ENCODE measurements around the gene COX6A2. TPM values are rescaled to one million over a fixed set of nuclear protein-coding genes. Genes with fewer than 3 reads are reported as not detected.

The COX6A2 gene
- total RNA-seq, 8 experiments from 2014 or later = not detected

GRCh38 chr16:31471241-31471874, 43.2 kb upstream of the COX6A2 start:
- in situ Hi-C loops (cut with MboI; ENCODE audit: low pct_unique_long_range_greater_than_20kb in 2 of 9, low sequenced_read_pairs in 9 of 9, unreplicated experiment in 9 of 9) = loop anchor here in 3 of 9 experiments (25.0 kb wide), 2 partner anchors 391 to 509 kb away; partner anchors contain the start of genes SETD1A (in 2 of the 3) and ZNF267 (in 1 of the 3)
- Histone ChIP-seq H3K4me1 (replicated peaks in 1 of 2) (peaks cover 8 to 10% of the 10 kb centered on the region in 2 donors), H3K4me3 (peak overlapping the region; percentile 24 to 46 (median 36)), H3K27ac (peak overlapping the region in 1 of 2 donors; percentile 27)
- ATAC-seq (replicated peaks in 6 of 8) = peak in 2 of 8 experiments; percentile 2 to 4
- WGBS, 10 experiments = 0 to 57% (median 36%) methylated on average over 1 to 13 of the region's 15 CpGs; no CpG with 5 or more reads in 2 of the 10 experiments

DNA sequence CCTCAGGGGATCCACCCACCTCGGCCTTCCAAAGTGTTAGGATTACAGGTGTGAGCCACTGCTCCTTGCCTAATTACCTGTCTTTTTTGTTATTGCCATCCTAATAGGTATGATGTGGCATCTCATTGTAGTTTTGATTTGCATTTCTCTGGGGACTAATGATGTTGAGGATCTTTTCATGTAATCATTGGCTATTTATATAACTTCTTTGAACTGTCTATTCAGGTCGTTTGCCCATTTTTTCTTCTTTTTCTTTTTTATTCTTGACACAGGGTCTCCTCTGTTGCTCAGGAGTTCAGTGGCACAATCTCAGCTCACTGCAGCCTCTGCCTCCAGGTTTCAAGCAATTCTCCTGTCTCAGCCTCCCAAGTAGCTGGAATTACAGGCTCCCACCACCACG, 42.5 kb upstream of the COX6A2 start:
- ATAC-seq (replicated peaks in 6 of 8) = no peak
- Histone ChIP-seq H3K27ac (no peak overlapping the region), H3K4me1 (replicated peaks in 1 of 2) (peaks cover 8 to 10% of the 10 kb centered on the region in 2 donors), H3K4me3 (no peak overlapping the region)
- WGBS, 10 experiments = 50 to 86% (median 64%) methylated on average over 1 to 3 of the region's 3 CpGs; no CpG with 5 or more reads in 3 of the 10 experiments
- in situ Hi-C loops (cut with MboI; ENCODE audit: low pct_unique_long_range_greater_than_20kb in 2 of 9, low sequenced_read_pairs in 9 of 9, unreplicated experiment in 9 of 9) = loop anchor here in 3 of 9 experiments (25.0 kb wide), 2 partner anchors 392 to 508 kb away; partner anchors contain the start of genes SETD1A (in 2 of the 3) and ZNF267 (in 1 of the 3)

DNA sequence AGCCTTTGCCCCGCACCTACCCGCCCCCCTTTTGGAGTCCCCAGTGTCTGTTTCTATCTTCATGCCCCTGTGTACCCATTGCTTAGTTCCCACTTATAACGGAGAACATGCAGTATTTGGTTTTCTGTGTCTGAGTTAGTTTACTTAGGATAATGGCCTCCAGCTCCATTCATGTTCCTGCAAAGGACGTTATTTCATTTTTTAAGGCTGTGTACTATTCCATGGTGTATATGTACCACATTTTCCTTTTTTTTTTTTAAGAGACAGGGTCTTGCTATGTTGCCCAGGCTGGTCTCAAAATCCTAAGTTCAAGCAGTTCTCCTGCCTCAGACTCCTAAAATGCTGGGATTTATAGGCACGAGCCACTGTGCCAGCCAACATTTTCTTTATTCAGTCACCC, 39.7 kb upstream of the COX6A2 start:
- in situ Hi-C loops (cut with MboI; ENCODE audit: low pct_unique_long_range_greater_than_20kb in 2 of 9, low sequenced_read_pairs in 9 of 9, unreplicated experiment in 9 of 9) = loop anchor here in 3 of 9 experiments (25.0 kb wide), 2 partner anchors 394 to 506 kb away; partner anchors contain the start of genes SETD1A (in 2 of the 3) and ZNF267 (in 1 of the 3)
- ATAC-seq (replicated peaks in 6 of 8) = no peak

GRCh38 chr16:31467151-31467773, 39.1 kb upstream of the COX6A2 start:
- H3K27ac ChIP-seq = no peak overlapping the region
- H3K4me3 ChIP-seq = no peak overlapping the region
- WGBS, 10 experiments = 60 to 87% (median 80%) methylated on average over 1 to 4 of the region's 5 CpGs; no CpG with 5 or more reads in 5 of the 10 experiments
- peaks cover 8% of the 10 kb centered on the region in 2 donors for H3K4me1 ChIP-seq (replicated peaks in 1 of 2)
- ATAC-seq (replicated peaks in 6 of 8) = peak in 3 of 8 experiments; percentile 7 to 63 (median 38)
- in situ Hi-C loops (cut with MboI; ENCODE audit: low pct_unique_long_range_greater_than_20kb in 2 of 9, low sequenced_read_pairs in 9 of 9, unreplicated experiment in 9 of 9) = loop anchor here in 3 of 9 experiments (25.0 kb wide), 2 partner anchors 395 to 505 kb away; partner anchors contain the start of genes SETD1A (in 2 of the 3) and ZNF267 (in 1 of the 3)

More for the DNA sequence above, 39.7 kb upstream of the COX6A2 start:
- peaks cover 8 to 10% of the 10 kb centered on the region in 2 donors for H3K4me1 ChIP-seq (replicated peaks in 1 of 2)
- 65 to 100% (median 87%) methylated on average over 2 to 5 of the region's 5 CpGs; no CpG with 5 or more reads in 1 of the 10 experiments for WGBS, 10 experiments
- H3K27ac ChIP-seq = no peak overlapping the region
- no peak overlapping the region for H3K4me3 ChIP-seq

DNA sequence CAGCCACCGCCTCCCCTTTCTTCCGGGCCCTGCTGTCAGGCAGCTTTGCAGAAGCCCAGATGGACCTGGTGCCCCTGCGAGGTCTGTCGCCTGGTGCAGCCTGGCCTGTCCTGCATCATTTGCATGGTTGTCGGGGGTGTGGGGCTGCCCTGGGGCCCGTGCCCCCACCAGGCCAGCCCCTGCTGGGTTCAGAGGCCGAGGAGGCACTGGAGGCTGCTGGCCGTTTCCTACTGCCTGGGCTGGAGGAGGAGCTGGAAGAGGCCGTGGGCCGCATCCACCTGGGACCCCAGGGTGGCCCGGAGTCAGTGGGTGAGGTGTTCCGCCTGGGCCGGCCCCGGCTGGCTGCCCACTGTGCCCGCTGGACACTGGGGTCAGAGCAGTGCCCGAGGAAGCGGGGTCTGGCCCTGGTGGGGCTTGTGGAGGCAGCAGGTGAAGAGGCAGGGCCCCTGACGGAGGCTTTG, 38.3 kb upstream of the COX6A2 start:
- in situ Hi-C loops (cut with MboI; ENCODE audit: low pct_unique_long_range_greater_than_20kb in 2 of 9, low sequenced_read_pairs in 9 of 9, unreplicated experiment in 9 of 9) = loop anchor here in 3 of 9 experiments (25.0 kb wide), 2 partner anchors 396 to 504 kb away; partner anchors contain the start of genes SETD1A (in 2 of the 3) and ZNF267 (in 1 of the 3)
- Histone ChIP-seq H3K4me1 (replicated peaks in 1 of 2) (peaks cover 5 to 6% of the 10 kb centered on the region in 2 donors), H3K4me3 (no peak overlapping the region), H3K27ac (no peak overlapping the region)
- peak in 1 of 8 experiments; percentile 7 for ATAC-seq (replicated peaks in 6 of 8)
- 75 to 84% methylated on average over 5 to 7 of the region's 18 CpGs; no CpG with 5 or more reads in 8 of the 10 experiments for WGBS, 10 experiments

GRCh38 chr16:31465788-31466370, 37.7 kb upstream of the COX6A2 start:
- ATAC-seq (replicated peaks in 6 of 8) = no peak
- Histone ChIP-seq H3K27ac (no peak overlapping the region), H3K4me1 (replicated peaks in 1 of 2) (peaks cover under 1 to 2% of the 10 kb centered on the region in 2 donors), H3K4me3 (no peak overlapping the region)
- WGBS, 10 experiments = 85 to 96% (median 90%) methylated on average over 3 to 10 of the region's 20 CpGs; no CpG with 5 or more reads in 6 of the 10 experiments
- in situ Hi-C loops (cut with MboI; ENCODE audit: low pct_unique_long_range_greater_than_20kb in 2 of 9, low sequenced_read_pairs in 9 of 9, unreplicated experiment in 9 of 9) = loop anchor here in 3 of 9 experiments (25.0 kb wide), 2 partner anchors 396 to 504 kb away; partner anchors contain the start of genes SETD1A (in 2 of the 3) and ZNF267 (in 1 of the 3)

DNA sequence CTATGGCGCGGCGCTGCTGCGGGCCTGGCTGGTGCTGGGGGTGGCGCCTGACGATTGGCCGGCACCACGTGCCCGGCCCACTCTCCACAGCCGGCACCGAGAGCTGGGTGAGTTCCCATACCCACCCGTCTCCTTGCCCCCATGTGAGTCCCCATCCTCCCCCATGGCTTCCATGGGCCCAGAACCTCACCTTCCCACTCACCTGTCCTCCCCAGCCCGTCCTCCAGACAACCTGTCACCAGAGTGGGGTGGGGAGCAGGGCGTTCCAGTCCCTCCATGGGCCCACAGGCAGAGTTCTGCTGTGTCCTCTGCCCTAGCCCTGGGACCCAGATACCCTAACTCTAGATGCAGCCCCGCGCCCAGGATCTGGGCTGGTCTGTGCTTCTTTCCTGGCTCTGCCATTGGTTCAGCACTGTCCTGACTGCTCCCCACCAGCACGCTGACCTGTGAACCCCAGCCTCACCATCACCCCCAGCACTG, 36.7 kb upstream of the COX6A2 start:
- H3K4me1 ChIP-seq (replicated peaks in 1 of 2) = peaks cover 0 to 8% of the 10 kb centered on the region in 2 donors
- no peak overlapping the region for H3K4me3 ChIP-seq
- no peak overlapping the region for H3K27ac ChIP-seq
- no CpG with 5 or more reads among the region's 17 CpGs for WGBS, 10 experiments
- in situ Hi-C loops (cut with MboI; ENCODE audit: low pct_unique_long_range_greater_than_20kb in 2 of 9, low sequenced_read_pairs in 9 of 9, unreplicated experiment in 9 of 9) = loop anchor here in 3 of 9 experiments (25.0 kb wide), 2 partner anchors 397 to 503 kb away; partner anchors contain the start of genes SETD1A (in 2 of the 3) and ZNF267 (in 1 of the 3)
- no peak for ATAC-seq (replicated peaks in 6 of 8)

GRCh38 chr16:31464348-31464769, 36.2 kb upstream of the COX6A2 start:
- WGBS, 10 experiments = 87% methylated on average over 3 of the region's 36 CpGs; no CpG with 5 or more reads in 9 of the 10 experiments
- Histone ChIP-seq H3K27ac (no peak overlapping the region), H3K4me1 (replicated peaks in 1 of 2) (peaks cover 0 to 8% of the 10 kb centered on the region in 2 donors), H3K4me3 (no peak overlapping the region)
- ATAC-seq (replicated peaks in 6 of 8) = no peak
- in situ Hi-C loops (cut with MboI; ENCODE audit: low pct_unique_long_range_greater_than_20kb in 2 of 9, low sequenced_read_pairs in 9 of 9, unreplicated experiment in 9 of 9) = loop anchor here in 3 of 9 experiments (25.0 kb wide), 2 partner anchors 398 to 502 kb away; partner anchors contain the start of genes SETD1A (in 2 of the 3) and ZNF267 (in 1 of the 3)

DNA sequence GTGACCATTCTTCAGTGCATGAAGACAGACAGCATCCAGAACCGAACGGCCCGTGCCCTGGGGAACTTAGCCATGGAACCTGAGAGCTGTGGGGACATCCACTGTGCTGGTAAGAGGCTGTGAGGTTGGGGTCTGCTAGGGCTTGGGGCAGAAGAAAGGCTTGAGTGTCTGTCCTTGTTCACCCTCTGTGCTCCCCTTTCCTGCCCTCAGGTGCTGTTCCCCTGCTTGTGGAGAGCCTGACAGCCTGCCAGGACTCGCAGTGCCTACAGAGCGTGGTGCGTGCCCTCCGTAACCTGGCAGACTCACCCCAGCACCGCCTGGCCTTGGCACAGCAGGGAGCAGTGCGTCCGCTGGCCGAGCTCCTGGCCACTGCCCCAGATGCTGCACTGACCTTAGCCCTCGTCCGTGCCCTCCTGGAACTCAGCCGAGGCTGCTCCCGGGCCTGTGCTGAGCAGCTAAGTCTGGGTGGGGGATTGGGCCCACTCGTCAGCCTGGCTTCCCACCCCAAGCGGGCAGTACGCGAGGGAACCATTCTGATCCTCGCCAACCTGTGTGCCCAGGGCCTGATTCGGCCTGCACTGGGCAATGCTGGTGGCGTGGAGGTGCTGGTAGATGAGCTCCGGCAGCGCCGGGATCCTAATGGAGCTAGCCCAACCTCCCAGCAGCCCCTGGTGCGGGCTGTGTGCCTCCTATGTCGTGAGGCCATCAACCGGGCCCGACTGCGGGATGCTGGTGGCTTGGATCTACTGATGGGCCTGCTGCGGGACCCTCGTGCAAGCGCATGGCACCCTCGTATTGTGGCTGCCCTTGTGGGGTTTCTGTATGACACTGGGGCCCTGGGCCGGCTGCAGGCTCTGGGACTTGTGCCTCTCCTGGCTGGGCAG, 34.0 kb upstream of the COX6A2 start:
- in situ Hi-C loops (cut with MboI; ENCODE audit: low pct_unique_long_range_greater_than_20kb in 2 of 9, low sequenced_read_pairs in 9 of 9, unreplicated experiment in 9 of 9) = loop anchor here in 3 of 9 experiments (25.0 kb wide), 2 partner anchors 400 to 500 kb away; partner anchors contain the start of genes SETD1A (in 2 of the 3) and ZNF267 (in 1 of the 3)
- Histone ChIP-seq H3K27ac (no peak overlapping the region), H3K4me1 (replicated peaks in 1 of 2) (peaks cover 7 to 16% of the 10 kb centered on the region in 2 donors), H3K4me3 (no peak overlapping the region)
- no peak for ATAC-seq (replicated peaks in 6 of 8)
- 81 to 100% (median 94%) methylated on average over 1 to 16 of the region's 35 CpGs; no CpG with 5 or more reads in 4 of the 10 experiments for WGBS, 10 experiments

DNA sequence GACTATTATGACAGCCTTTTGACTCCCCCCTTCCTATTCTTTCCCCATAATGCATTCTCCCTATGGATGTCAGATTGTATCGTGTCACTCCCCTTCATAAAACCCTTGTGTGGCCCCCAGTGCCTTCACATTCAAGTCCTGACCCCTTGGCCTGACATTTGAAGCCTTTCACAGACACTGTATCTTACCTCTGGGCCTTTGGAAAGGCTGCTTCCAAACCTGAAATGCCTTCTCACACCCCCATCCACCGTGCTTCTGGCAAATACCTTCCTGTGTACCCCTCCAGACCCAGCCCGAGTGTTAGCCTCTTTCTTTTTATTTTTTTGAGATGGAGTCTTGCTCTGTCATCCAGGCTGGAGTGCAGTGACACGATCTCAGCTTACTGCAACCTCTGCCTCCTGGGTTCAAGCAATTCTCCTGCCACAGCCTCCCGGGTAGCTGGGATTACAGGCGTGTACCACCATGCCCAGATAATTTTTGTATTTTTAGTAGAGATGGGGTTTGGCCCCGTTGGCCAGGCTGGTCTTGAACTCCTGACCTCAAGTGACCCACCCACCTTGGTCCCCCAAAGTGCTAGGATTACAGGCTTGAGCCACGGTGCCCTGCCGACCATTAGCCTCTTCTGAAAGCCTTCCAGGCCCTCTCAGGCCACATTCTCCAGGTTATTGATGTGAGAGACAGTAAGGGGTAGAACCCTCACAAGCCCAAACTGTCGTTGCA, 33.2 kb upstream of the COX6A2 start:
- H3K4me3 ChIP-seq = no peak overlapping the region
- H3K27ac ChIP-seq = no peak overlapping the region
- in situ Hi-C loops (cut with MboI; ENCODE audit: low pct_unique_long_range_greater_than_20kb in 2 of 9, low sequenced_read_pairs in 9 of 9, unreplicated experiment in 9 of 9) = loop anchor here in 3 of 9 experiments (25.0 kb wide), 2 partner anchors 401 to 499 kb away; partner anchors contain the start of genes SETD1A (in 2 of the 3) and ZNF267 (in 1 of the 3)
- ATAC-seq (replicated peaks in 6 of 8) = no peak
- peaks cover 13 to 23% of the 10 kb centered on the region in 2 donors for H3K4me1 ChIP-seq (replicated peaks in 1 of 2)
- WGBS, 10 experiments = 73 to 100% (median 90%) methylated on average over 1 to 8 of the region's 10 CpGs; no CpG with 5 or more reads in 1 of the 10 experiments
